GM23338 (cell line): Measurements from ENCODE around the gene DHX30.
"Not testable (repeated sequence)": the region's sequence is repeated elsewhere in the genome, so short reads cannot be mapped to it uniquely, and the experiment has no call there.

Experiments
- CREB1 ChIP-seq: fragments of 250-450 bp; sonication (Bioruptor Pico); IDR thresholded peaks from 2 replicates; pipeline ENCODE4 v1.5.0; 2020; ENCODE audit warnings: low read depth, mild to moderate bottlenecking, moderate library complexity
- EZH2 ChIP-seq: fragments of 200-600 bp; sonication (generic); IDR thresholded peaks from one replicate; pipeline ENCODE4 v1.8.0; 2017; ENCODE audit warnings: antibody characterized with exemption, mild to moderate bottlenecking, low read depth; ENCODE audit not compliant: unreplicated experiment
- EZH2phosphoT487 ChIP-seq: fragments of 200-600 bp; sonication (generic); IDR thresholded peaks from one replicate; pipeline ENCODE4 v1.8.1; 2018; ENCODE audit warnings: antibody characterized with exemption; ENCODE audit not compliant: unreplicated experiment
- JUNB ChIP-seq: IDR thresholded peaks from one replicate; pipeline ENCODE4 v1.6.1; 2016; ENCODE audit warnings: antibody characterized with exemption; ENCODE audit not compliant: unreplicated experiment
- NANOG ChIP-seq: IDR thresholded peaks from 2 replicates; pipeline ENCODE4 v1.6.1; 2016; ENCODE audit warnings: antibody characterized with exemption, borderline replicate concordance
- POLR2AphosphoS5 ChIP-seq: IDR thresholded peaks from 2 replicates; pipeline ENCODE4 v1.6.1; 2016; ENCODE audit warnings: antibody characterized with exemption, low read depth
- STAT1 ChIP-seq: IDR thresholded peaks from one replicate; pipeline ENCODE4 v1.6.1; 2016; ENCODE audit warnings: antibody characterized with exemption; ENCODE audit not compliant: unreplicated experiment
- ZNF114 ChIP-seq: fragments of 250-450 bp; sonication (Bioruptor Pico); IDR thresholded peaks from 2 replicates; pipeline ENCODE4 v1.5.0; 2020; ENCODE audit warnings: mild to moderate bottlenecking, moderate library complexity
- ZNF331 ChIP-seq: fragments of 250-450 bp; sonication (Bioruptor Pico); IDR thresholded peaks from 2 replicates; pipeline ENCODE4 v1.5.0; 2020; ENCODE audit warnings: low read depth, mild to moderate bottlenecking, moderate library complexity
- ZNF462 ChIP-seq: fragments of 250-450 bp; sonication (Bioruptor Pico); IDR thresholded peaks from 2 replicates; pipeline ENCODE4 v1.5.0; 2020; ENCODE audit warnings: mild to moderate bottlenecking, moderate library complexity
- TF ChIP-seq, protein P1 (sequence below), 2 experiments: fragments of 200-600 bp in 1 of 2; sonication (generic) in 1 of 2; conservative IDR thresholded peaks; 2 replicates each; pipeline versions ENCODE4 v1.5.1 to v1.6.1; 2016 to 2017; ENCODE audit warnings: antibody characterized with exemption in 2 of 2, low read depth in 2 of 2, mild to moderate bottlenecking in 2 of 2, moderate library complexity in 1 of 2
- TF ChIP-seq, protein P2 (sequence below): IDR thresholded peaks from one replicate; pipeline ENCODE4 v1.6.1; 2018; ENCODE audit warnings: antibody characterized with exemption; ENCODE audit not compliant: unreplicated experiment
- TF ChIP-seq, protein P3 (sequence below): IDR thresholded peaks from 2 replicates; pipeline ENCODE4 v1.6.1; 2016; ENCODE audit warnings: antibody characterized with exemption

DNA sequence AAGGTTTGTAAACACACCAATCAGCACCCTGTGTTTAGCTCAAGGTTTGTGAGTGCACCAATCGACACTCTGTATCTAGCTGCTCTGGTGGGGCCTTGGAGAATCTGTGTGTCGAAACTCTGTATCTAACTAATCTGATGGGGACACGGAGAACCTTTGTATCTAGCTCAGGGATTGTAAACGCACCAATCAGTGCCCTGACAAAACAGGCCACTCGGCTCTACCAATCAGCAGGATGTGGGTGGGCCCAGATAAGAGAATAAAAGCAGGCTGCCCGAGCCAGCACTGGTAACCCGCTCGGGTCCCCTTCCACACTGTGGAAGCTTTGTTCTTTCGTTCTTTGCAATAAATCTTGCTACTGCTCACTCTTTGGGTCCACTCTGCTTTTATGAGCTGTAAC is 85.1 kb downstream of the DHX30 start:
- TF ChIP-seq, protein P1, sequence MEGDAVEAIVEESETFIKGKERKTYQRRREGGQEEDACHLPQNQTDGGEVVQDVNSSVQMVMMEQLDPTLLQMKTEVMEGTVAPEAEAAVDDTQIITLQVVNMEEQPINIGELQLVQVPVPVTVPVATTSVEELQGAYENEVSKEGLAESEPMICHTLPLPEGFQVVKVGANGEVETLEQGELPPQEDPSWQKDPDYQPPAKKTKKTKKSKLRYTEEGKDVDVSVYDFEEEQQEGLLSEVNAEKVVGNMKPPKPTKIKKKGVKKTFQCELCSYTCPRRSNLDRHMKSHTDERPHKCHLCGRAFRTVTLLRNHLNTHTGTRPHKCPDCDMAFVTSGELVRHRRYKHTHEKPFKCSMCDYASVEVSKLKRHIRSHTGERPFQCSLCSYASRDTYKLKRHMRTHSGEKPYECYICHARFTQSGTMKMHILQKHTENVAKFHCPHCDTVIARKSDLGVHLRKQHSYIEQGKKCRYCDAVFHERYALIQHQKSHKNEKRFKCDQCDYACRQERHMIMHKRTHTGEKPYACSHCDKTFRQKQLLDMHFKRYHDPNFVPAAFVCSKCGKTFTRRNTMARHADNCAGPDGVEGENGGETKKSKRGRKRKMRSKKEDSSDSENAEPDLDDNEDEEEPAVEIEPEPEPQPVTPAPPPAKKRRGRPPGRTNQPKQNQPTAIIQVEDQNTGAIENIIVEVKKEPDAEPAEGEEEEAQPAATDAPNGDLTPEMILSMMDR (conservative IDR thresholded peaks at IDR 0.05; ENCODE audit: low read depth in 2 of 2), result not testable (repeated sequence)
- TF ChIP-seq POLR2AphosphoS5; EZH2; EZH2phosphoT487; ZNF114 (CRISPR knock-in tag); CREB1 (CRISPR knock-in tag); ZNF331 (CRISPR knock-in tag); JUNB; NANOG; ZNF462 (CRISPR knock-in tag); STAT1: not testable (repeated sequence)
- TF ChIP-seq, protein P2, sequence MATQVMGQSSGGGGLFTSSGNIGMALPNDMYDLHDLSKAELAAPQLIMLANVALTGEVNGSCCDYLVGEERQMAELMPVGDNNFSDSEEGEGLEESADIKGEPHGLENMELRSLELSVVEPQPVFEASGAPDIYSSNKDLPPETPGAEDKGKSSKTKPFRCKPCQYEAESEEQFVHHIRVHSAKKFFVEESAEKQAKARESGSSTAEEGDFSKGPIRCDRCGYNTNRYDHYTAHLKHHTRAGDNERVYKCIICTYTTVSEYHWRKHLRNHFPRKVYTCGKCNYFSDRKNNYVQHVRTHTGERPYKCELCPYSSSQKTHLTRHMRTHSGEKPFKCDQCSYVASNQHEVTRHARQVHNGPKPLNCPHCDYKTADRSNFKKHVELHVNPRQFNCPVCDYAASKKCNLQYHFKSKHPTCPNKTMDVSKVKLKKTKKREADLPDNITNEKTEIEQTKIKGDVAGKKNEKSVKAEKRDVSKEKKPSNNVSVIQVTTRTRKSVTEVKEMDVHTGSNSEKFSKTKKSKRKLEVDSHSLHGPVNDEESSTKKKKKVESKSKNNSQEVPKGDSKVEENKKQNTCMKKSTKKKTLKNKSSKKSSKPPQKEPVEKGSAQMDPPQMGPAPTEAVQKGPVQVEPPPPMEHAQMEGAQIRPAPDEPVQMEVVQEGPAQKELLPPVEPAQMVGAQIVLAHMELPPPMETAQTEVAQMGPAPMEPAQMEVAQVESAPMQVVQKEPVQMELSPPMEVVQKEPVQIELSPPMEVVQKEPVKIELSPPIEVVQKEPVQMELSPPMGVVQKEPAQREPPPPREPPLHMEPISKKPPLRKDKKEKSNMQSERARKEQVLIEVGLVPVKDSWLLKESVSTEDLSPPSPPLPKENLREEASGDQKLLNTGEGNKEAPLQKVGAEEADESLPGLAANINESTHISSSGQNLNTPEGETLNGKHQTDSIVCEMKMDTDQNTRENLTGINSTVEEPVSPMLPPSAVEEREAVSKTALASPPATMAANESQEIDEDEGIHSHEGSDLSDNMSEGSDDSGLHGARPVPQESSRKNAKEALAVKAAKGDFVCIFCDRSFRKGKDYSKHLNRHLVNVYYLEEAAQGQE, result not testable (repeated sequence)
- TF ChIP-seq, protein P3, sequence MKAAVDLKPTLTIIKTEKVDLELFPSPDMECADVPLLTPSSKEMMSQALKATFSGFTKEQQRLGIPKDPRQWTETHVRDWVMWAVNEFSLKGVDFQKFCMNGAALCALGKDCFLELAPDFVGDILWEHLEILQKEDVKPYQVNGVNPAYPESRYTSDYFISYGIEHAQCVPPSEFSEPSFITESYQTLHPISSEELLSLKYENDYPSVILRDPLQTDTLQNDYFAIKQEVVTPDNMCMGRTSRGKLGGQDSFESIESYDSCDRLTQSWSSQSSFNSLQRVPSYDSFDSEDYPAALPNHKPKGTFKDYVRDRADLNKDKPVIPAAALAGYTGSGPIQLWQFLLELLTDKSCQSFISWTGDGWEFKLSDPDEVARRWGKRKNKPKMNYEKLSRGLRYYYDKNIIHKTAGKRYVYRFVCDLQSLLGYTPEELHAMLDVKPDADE, result not testable (repeated sequence)
